ENCODE results near the gene NKAIN2. TPM values are rescaled to one million over a fixed set of nuclear protein-coding genes. Genes with fewer than 3 reads are reported as not detected.

The NKAIN2 gene
- total and polyA plus RNA-seq, 12 donors = 0.07 to 3.0 (median 0.28) TPM; not detected in 1

- DNase-seq = no peak
- Histone ChIP-seq H3K27ac (no peak overlapping the region), H3K27me3 (no peaks in the 10 kb centered on the region), H3K4me3 (no peak overlapping the region), H3K36me3 (no peaks in the 10 kb centered on the region), H3K4me1 (no peaks in the 10 kb centered on the region), H3K9me3 (no peaks in the 10 kb centered on the region)
- 75% methylated on average over 1 of the region's 1 CpG for WGBS, 2 donors
- ATAC-seq = no peak
- intact Hi-C loops (cut with DNase I) = no loop called here
- TF ChIP-seq CTCF (IDR thresholded peaks at IDR 0.05) = no peak
These were observed 727.3 kb downstream of the NKAIN2 start for GRCh38 chr6:124530926-124531325.

DNA sequence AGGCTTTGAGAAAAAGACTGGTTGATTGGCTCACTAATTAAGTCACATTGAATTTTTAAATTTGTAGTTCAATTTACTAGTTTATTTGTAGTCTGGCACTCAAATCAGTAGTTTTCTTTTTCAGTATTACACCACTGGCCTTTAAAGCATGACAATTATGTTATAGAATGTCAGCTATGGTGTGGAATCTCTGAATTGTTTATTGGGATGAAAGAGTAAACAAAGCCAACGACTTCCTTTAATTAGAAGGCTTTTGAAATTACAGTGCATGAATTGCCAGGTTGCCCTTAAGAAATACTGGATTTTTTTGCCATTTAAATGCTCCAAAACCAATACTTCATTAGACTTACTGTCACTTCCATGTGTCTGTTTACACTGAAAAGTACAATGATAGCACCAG is 731.6 kb downstream of the NKAIN2 start:
- intact Hi-C loops (cut with DNase I) = no loop called here
- no peak overlapping the region for H3K4me3 ChIP-seq

DNA sequence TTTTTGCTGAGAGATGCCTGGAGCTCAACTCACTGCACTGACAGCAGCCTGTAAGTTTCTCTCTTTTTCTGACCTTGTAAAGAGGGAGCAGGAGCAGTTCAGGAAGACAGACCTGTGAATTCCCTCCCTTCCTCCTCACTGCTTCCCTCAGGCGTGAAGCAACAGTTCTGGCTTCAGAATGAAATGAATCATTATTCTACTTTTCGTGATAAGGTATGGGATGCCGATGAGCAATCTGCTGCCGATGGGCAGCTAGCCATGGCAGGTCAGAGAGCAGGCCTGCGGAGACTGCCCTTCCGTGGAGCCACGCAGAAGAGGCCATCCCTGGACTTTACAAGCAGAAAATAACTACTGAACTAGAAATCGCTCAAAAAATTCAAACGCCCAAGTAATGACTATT is 732.1 kb downstream of the NKAIN2 start:
- no peaks in the 10 kb centered on the region for H3K4me1 ChIP-seq
- no peaks in the 10 kb centered on the region for H3K27me3 ChIP-seq
- WGBS, 2 donors = 42 to 61% methylated on average over 9 of the region's 9 CpGs
- H3K27ac ChIP-seq = no peak overlapping the region
- DNase-seq = no peak
- no peaks in the 10 kb centered on the region for H3K36me3 ChIP-seq
- no peak for TF ChIP-seq CTCF (IDR thresholded peaks at IDR 0.05)
- ATAC-seq = no peak
- H3K4me3 ChIP-seq = no peak overlapping the region
- intact Hi-C loops (cut with DNase I) = no loop called here
- no peaks in the 10 kb centered on the region for H3K9me3 ChIP-seq

More for the DNA sequence above, 731.6 kb downstream of the NKAIN2 start:
- WGBS, 2 donors = 44 to 61% methylated on average over 1 of the region's 1 CpG
- no peaks in the 10 kb centered on the region for H3K27me3 ChIP-seq
- H3K4me1 ChIP-seq = no peaks in the 10 kb centered on the region
- H3K9me3 ChIP-seq = no peaks in the 10 kb centered on the region
- H3K36me3 ChIP-seq = no peaks in the 10 kb centered on the region
- DNase-seq (no peak), ATAC-seq (no peak)
- no peak for TF ChIP-seq CTCF (IDR thresholded peaks at IDR 0.05)
- no peak overlapping the region for H3K27ac ChIP-seq

- no peak for DNase-seq
- no peak for ATAC-seq
- WGBS, 2 donors = 81% methylated on average over 5 of the region's 5 CpGs
- Histone ChIP-seq H3K4me3 (no peak overlapping the region), H3K27ac (no peak overlapping the region), H3K9me3 (no peaks in the 10 kb centered on the region), H3K36me3 (no peaks in the 10 kb centered on the region), H3K4me1 (no peaks in the 10 kb centered on the region), H3K27me3 (no peaks in the 10 kb centered on the region)
- no peak for TF ChIP-seq CTCF (IDR thresholded peaks at IDR 0.05)
- intact Hi-C loops (cut with DNase I) = no loop called here
These were observed 732.6 kb downstream of the NKAIN2 start for GRCh38 chr6:124536157-124536841.

Measured in heart right ventricle (tissue), 16 donors.